ENCODE results near the gene GDF2.

GDF2 gene

DNA sequence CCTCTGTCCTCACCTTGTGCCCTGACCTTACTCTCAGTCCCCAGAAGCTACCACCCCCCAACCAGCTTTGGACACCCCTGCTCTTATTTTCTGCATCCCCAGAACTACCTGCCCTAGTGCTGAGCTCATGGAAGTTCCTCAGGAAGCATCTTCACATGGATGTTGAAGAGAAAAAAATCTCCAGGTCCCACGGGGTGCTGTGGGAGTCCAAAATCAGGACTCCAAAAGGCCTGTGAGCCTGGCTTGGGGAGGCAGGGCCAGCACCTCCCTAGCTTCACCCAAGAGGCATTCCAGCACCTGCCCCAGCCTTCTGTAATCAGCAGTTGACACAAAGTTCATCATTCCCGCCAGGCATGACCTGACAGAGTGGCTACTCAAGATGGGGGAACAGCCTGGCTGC, 43.0 kb upstream of the GDF2 start:
- Histone ChIP-seq H3K27ac (ENCODE audit: low read depth, low read length, poor library complexity, severe bottlenecking) (no peak overlapping the region), H3F3A (ENCODE audit: insufficient read depth, low read length) (no peaks in the 10 kb centered on the region), H3K9ac (ENCODE audit: low read length) (no peak overlapping the region), H3K4me1 (ENCODE audit: insufficient read depth, low read length, severe bottlenecking) (no peaks in the 10 kb centered on the region), H3K4me3 (ENCODE audit: low read depth, low read length, poor library complexity, severe bottlenecking) (no peak overlapping the region), H3K27me3 (ENCODE audit: insufficient read depth, low read length) (no peaks in the 10 kb centered on the region), H4K20me1 (ENCODE audit: insufficient read depth, low read length) (no peaks in the 10 kb centered on the region), H2AFZ (ENCODE audit: low read length) (no peak overlapping the region), H3K36me3 (ENCODE audit: insufficient read depth, low read length) (no peaks in the 10 kb centered on the region), H3K4me2 (ENCODE audit: low read length) (no peak overlapping the region), H3K9me3 (ENCODE audit: low read length) (no peaks in the 10 kb centered on the region), H3K9me2 (ENCODE audit: low read depth, low read length) (no peaks in the 10 kb centered on the region), H3K79me2 (ENCODE audit: insufficient read depth, low read length) (no peaks in the 10 kb centered on the region)
- TF ChIP-seq, protein P1, sequence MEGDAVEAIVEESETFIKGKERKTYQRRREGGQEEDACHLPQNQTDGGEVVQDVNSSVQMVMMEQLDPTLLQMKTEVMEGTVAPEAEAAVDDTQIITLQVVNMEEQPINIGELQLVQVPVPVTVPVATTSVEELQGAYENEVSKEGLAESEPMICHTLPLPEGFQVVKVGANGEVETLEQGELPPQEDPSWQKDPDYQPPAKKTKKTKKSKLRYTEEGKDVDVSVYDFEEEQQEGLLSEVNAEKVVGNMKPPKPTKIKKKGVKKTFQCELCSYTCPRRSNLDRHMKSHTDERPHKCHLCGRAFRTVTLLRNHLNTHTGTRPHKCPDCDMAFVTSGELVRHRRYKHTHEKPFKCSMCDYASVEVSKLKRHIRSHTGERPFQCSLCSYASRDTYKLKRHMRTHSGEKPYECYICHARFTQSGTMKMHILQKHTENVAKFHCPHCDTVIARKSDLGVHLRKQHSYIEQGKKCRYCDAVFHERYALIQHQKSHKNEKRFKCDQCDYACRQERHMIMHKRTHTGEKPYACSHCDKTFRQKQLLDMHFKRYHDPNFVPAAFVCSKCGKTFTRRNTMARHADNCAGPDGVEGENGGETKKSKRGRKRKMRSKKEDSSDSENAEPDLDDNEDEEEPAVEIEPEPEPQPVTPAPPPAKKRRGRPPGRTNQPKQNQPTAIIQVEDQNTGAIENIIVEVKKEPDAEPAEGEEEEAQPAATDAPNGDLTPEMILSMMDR (IDR thresholded peaks at IDR 0.05; ENCODE audit: low read length) = no peak
- no peak for TF ChIP-seq EZH2 (IDR thresholded peaks at IDR 0.05; ENCODE audit: borderline replicate concordance, low read length)

DNA sequence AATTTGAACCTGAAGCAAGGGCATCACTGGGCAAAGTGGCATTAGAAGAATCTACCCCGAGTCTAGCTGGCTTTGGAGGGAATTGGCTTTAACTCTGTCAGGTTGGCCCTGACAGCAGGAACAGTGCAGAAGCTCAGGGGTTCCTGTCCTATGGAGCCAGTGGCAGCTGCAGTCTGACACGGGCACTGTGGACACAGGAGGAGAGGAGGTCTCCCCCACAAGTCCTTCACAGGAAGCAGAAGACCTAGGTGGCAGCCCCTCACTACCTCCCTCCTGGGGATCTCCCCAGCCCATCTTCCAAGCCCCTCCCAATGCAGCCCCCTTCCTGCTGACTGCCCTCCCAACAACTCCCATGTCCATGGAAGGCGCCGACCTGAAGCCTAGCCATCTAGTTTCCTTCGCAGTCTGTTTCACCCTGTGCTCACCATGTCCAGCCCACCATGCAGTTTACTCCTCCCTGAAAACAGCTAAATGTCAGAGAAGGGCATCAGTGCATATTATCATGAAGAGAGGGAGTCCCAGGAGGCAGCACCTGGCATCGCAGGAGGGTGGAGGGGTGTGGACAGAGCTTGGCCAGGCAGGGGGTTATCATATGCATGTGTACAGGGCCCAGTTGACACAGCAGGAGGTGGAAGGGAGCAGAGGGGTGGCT, 40.1 kb upstream of the GDF2 start:
- H3K79me2 ChIP-seq (ENCODE audit: insufficient read depth, low read length) = no peaks in the 10 kb centered on the region
- no peaks in the 10 kb centered on the region for H3K9me2 ChIP-seq (ENCODE audit: low read depth, low read length)
- H3K4me2 ChIP-seq (ENCODE audit: low read length) = no peak overlapping the region
- 0 out of 2 replicates have a peak, but pooled peaks cover 7% of the 10 kb centered on the region for H3K27me3 ChIP-seq (ENCODE audit: insufficient read depth, low read length)
- no peaks in the 10 kb centered on the region for H3K36me3 ChIP-seq (ENCODE audit: insufficient read depth, low read length)
- TF ChIP-seq, protein P1 (IDR thresholded peaks at IDR 0.05; ENCODE audit: low read length) = no peak
- no peak for TF ChIP-seq EZH2 (IDR thresholded peaks at IDR 0.05; ENCODE audit: borderline replicate concordance, low read length)
- no peak overlapping the region for H3K27ac ChIP-seq (ENCODE audit: low read depth, low read length, poor library complexity, severe bottlenecking)
- H2AFZ ChIP-seq (ENCODE audit: low read length) = no peak overlapping the region
- H3K4me3 ChIP-seq (ENCODE audit: low read depth, low read length, poor library complexity, severe bottlenecking) = no peak overlapping the region
- H4K20me1 ChIP-seq (ENCODE audit: insufficient read depth, low read length) = no peaks in the 10 kb centered on the region
- H3K9ac ChIP-seq (ENCODE audit: low read length) = no peak overlapping the region
- no peaks in the 10 kb centered on the region for H3K4me1 ChIP-seq (ENCODE audit: insufficient read depth, low read length, severe bottlenecking)
- no peaks in the 10 kb centered on the region for H3F3A ChIP-seq (ENCODE audit: insufficient read depth, low read length)
- H3K9me3 ChIP-seq (ENCODE audit: low read length) = no peaks in the 10 kb centered on the region

DNA sequence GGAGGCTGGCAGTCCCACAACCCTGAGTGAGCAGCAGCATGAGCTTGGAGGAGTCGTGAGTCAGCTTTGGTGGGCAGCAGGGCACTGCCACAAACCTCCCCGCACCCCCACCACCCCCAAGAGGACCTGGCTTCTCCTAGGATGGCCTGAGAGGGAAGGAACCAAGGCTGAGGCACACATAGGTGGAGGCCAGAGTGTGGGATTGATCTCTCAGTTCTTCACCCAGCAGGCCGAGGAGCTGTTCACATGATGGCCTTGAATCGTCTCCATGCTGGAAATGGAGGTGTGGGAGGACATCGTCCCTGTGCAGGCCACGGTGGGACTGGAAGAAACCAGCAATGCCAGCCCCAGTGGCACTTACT, 39.6 kb upstream of the GDF2 start:
- Histone ChIP-seq H3K27ac (ENCODE audit: low read depth, low read length, poor library complexity, severe bottlenecking) (no peak overlapping the region), H3K4me3 (ENCODE audit: low read depth, low read length, poor library complexity, severe bottlenecking) (no peak overlapping the region), H4K20me1 (ENCODE audit: insufficient read depth, low read length) (no peaks in the 10 kb centered on the region), H3K9ac (ENCODE audit: low read length) (no peak overlapping the region), H3K9me2 (ENCODE audit: low read depth, low read length) (no peaks in the 10 kb centered on the region), H2AFZ (ENCODE audit: low read length) (no peak overlapping the region), H3K4me1 (ENCODE audit: insufficient read depth, low read length, severe bottlenecking) (no peaks in the 10 kb centered on the region), H3K4me2 (ENCODE audit: low read length) (no peak overlapping the region), H3K27me3 (ENCODE audit: insufficient read depth, low read length) (0 out of 2 replicates have a peak, but pooled peaks cover 7% of the 10 kb centered on the region), H3K36me3 (ENCODE audit: insufficient read depth, low read length) (no peaks in the 10 kb centered on the region), H3F3A (ENCODE audit: insufficient read depth, low read length) (no peaks in the 10 kb centered on the region), H3K9me3 (ENCODE audit: low read length) (no peaks in the 10 kb centered on the region), H3K79me2 (ENCODE audit: insufficient read depth, low read length) (no peaks in the 10 kb centered on the region)
- no peak for TF ChIP-seq EZH2 (IDR thresholded peaks at IDR 0.05; ENCODE audit: borderline replicate concordance, low read length)
- TF ChIP-seq, protein P1 (IDR thresholded peaks at IDR 0.05; ENCODE audit: low read length) = no peak
